PC-3 (cell line): ENCODE data around the gene TLX3. TPM values are rescaled to one million over a fixed set of nuclear protein-coding genes. Genes with fewer than 3 reads are reported as not detected.

Experiments
- ATAC-seq: fragments of 200-7000 bp; cut with Tn5 transposase; 2 replicates; pipeline ENCODE4 v1.9.1; 2020; ENCODE audit warnings: mild to moderate bottlenecking, moderate library complexity
- Bru-seq: library from RNA; stranded (reverse); fragments of 400-500 nt; gene quantifications from one replicate; lab custom pipeline; 2021; lab: Mats Ljungman, UMichigan
- BruChase-seq, 2 experiments: library from RNA; stranded (reverse); fragments of 400-500 nt; gene quantifications; one replicate each; lab custom pipeline; 2021; lab: Mats Ljungman, UMichigan
- BruUV-seq: library from RNA; stranded (reverse); fragments of 400-500 nt; replicated peaks from 2 replicates; lab custom pipeline; 2021; lab: Mats Ljungman, UMichigan
- CTCF ChIA-PET: fragments of 300-600 bp; sonication (Branson Sonifier 250); formaldehyde crosslinking; loops from one replicate; lab custom pipeline; 2022; ENCODE audit warnings: antibody characterized with exemption; lab: Charles Lee
- POLR2A ChIA-PET: fragments of 300-600 bp; sonication (Branson Sonifier 250); formaldehyde crosslinking; loops from one replicate; lab custom pipeline; 2022; ENCODE audit warnings: antibody characterized with exemption; ENCODE audit not compliant: unreplicated experiment; lab: Charles Lee
- DNase-seq: peaks from one replicate; pipeline ENCODE4 v3.0.0-alpha.2; 2015
- H2AFZ ChIP-seq: fragments of 300-600 bp; sonication (generic); 2 replicates; pipeline ENCODE4 v1.6.0; 2016; ENCODE audit warnings: antibody characterized with exemption, low read length
- H3F3A ChIP-seq: fragments of 300-600 bp; sonication (generic); one replicate; pipeline ENCODE4 v1.6.0; 2017; ENCODE audit warnings: antibody characterized with exemption, low read length, control low read depth, mild to moderate bottlenecking; ENCODE audit not compliant: unreplicated experiment
- H3K27ac ChIP-seq: fragments of 300-600 bp; sonication (generic); 2 replicates; pipeline ENCODE4 v1.5.1; 2016; ENCODE audit warnings: mild to moderate bottlenecking, low read length
- H3K27me3 ChIP-seq: fragments of 300-600 bp; sonication (generic); 2 replicates; pipeline ENCODE4 v1.6.1; 2016; ENCODE audit warnings: low read length, mixed read lengths
- H3K36me3 ChIP-seq: fragments of 300-600 bp; sonication (generic); 2 replicates; pipeline ENCODE4 v1.6.1; 2016; ENCODE audit warnings: low read depth, mixed run types, low read length, mixed read lengths
- H3K4me1 ChIP-seq: fragments of 300-600 bp; sonication (generic); 2 replicates; pipeline ENCODE4 v1.5.1; 2016; ENCODE audit warnings: low read length; ENCODE audit not compliant: insufficient read depth
- H3K4me2 ChIP-seq: fragments of 300-600 bp; sonication (generic); 2 replicates; pipeline ENCODE4 v1.6.0; 2016; ENCODE audit warnings: low read length
- H3K4me3 ChIP-seq: fragments of 300-600 bp; sonication (generic); 2 replicates; pipeline ENCODE4 v1.5.1; 2016; ENCODE audit warnings: mild to moderate bottlenecking, low read length, mixed read lengths
- H3K79me2 ChIP-seq: fragments of 300-600 bp; sonication (generic); 2 replicates; pipeline ENCODE4 v1.6.1; 2017; ENCODE audit warnings: low read length, mixed read lengths
- H3K9ac ChIP-seq: fragments of 300-600 bp; sonication (generic); 2 replicates; pipeline ENCODE4 v1.6.0; 2016; ENCODE audit warnings: mild to moderate bottlenecking, low read length
- H3K9me2 ChIP-seq: fragments of 300-600 bp; sonication (generic); replicated peaks from 2 replicates; pipeline ENCODE4 v1.6.1; 2016; ENCODE audit warnings: mixed run types, low read length, mixed read lengths
- H3K9me3 ChIP-seq: fragments of 300-600 bp; sonication (generic); 2 replicates; pipeline ENCODE4 v1.6.1; 2016; ENCODE audit warnings: low read length, mixed read lengths
- H4K20me1 ChIP-seq: fragments of 300-600 bp; sonication (generic); 2 replicates; pipeline ENCODE4 v1.6.1; 2016; ENCODE audit warnings: low read length, mixed read lengths
- EZH2 ChIP-seq: fragments of 300-600 bp; sonication (generic); IDR thresholded peaks from one replicate; pipeline ENCODE4 v1.6.1; 2017; ENCODE audit warnings: antibody characterized with exemption, mild to moderate bottlenecking, low read length; ENCODE audit not compliant: unreplicated experiment
- EZH2phosphoT487 ChIP-seq: fragments of 300-600 bp; sonication (generic); IDR thresholded peaks from 2 replicates; pipeline ENCODE4 v1.6.1; 2018; ENCODE audit warnings: mild to moderate bottlenecking, antibody characterized with exemption, low read length, borderline replicate concordance
- intact Hi-C: fragments of 100-400 bp; cut with micrococcal nuclease; formaldehyde crosslinking; loops from 2 replicates; pipeline ENCODE4 v1.9.0; 2023
- long read RNA-seq: library from polyadenylated mRNA; unstranded; transcript quantifications from one replicate; pipeline ENCODE4 v2.0.0, GENCODE V29; 2021; ENCODE audit not compliant: unreplicated experiment
- total RNA-seq: library from RNA; depleted of rRNA; stranded (reverse); fragments of >200 nt; gene quantifications from 2 replicates; pipeline ENCODE4 v1.2.3, GENCODE V29; 2014; rRNA removed
- TF ChIP-seq, protein P1 (sequence below): fragments of 300-600 bp; sonication (generic); conservative IDR thresholded peaks from 2 replicates; pipeline ENCODE4 v1.5.1; 2017; ENCODE audit warnings: antibody characterized with exemption, low read depth, mild to moderate bottlenecking, low read length

TLX3 gene
- total RNA-seq: not detected in 2 replicates
- percentile 14 among the genes with signal in this experiment for Bru-seq, nascent RNA
- not detected for BruChase-seq, experiment 1, labeled RNA remaining after a 6-hour chase
- BruChase-seq, experiment 2, labeled RNA remaining after a 2-hour chase: percentile 27 among the genes with signal in this experiment
- long read RNA-seq: 0 reads

GRCh38 chr5:171308453-171309275, at the start of gene TLX3:
TSS of gene TLX3 (plus strand) at chr5:171309248. CDS start at chr5:171309366, 118 bp downstream.
- no TSS peak for BruUV-seq
- no peaks in the 10 kb centered on the region for H3K9me3 ChIP-seq
- H3F3A ChIP-seq: no peaks in the 10 kb centered on the region
- peaks cover 7% of the 10 kb centered on the region; the same call in 1 of the 2 replicates for H3K4me1 ChIP-seq
- no peaks in the 10 kb centered on the region for H3K9me2 ChIP-seq
- no peak within 1 kb of the TSS for H3K4me3 ChIP-seq
- no peaks in the 10 kb centered on the region for H3K79me2 ChIP-seq
- H3K9ac ChIP-seq: no peak within 1 kb of the TSS
- H3K27me3 ChIP-seq: peaks cover 25% of the 10 kb centered on the region
- no peak within 1 kb of the TSS for H3K27ac ChIP-seq
- DNase-seq (no peak), ATAC-seq (no peak)
- H4K20me1 ChIP-seq: no peaks in the 10 kb centered on the region
- intact Hi-C loops: no loop called here
- TF ChIP-seq EZH2: no peak
- no peak for TF ChIP-seq EZH2phosphoT487
- TF ChIP-seq, protein P1, sequence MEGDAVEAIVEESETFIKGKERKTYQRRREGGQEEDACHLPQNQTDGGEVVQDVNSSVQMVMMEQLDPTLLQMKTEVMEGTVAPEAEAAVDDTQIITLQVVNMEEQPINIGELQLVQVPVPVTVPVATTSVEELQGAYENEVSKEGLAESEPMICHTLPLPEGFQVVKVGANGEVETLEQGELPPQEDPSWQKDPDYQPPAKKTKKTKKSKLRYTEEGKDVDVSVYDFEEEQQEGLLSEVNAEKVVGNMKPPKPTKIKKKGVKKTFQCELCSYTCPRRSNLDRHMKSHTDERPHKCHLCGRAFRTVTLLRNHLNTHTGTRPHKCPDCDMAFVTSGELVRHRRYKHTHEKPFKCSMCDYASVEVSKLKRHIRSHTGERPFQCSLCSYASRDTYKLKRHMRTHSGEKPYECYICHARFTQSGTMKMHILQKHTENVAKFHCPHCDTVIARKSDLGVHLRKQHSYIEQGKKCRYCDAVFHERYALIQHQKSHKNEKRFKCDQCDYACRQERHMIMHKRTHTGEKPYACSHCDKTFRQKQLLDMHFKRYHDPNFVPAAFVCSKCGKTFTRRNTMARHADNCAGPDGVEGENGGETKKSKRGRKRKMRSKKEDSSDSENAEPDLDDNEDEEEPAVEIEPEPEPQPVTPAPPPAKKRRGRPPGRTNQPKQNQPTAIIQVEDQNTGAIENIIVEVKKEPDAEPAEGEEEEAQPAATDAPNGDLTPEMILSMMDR: no peak
- H3K4me2 ChIP-seq: no peak within 1 kb of the TSS
- H2AFZ ChIP-seq: no peak within 1 kb of the TSS
- H3K36me3 ChIP-seq: no peaks in the 10 kb centered on the region
- ChIA-PET POLR2A (no interaction called here), CTCF (no interaction called here)

- BruUV-seq: no TSS peak
- DNase-seq: no peak
- Histone ChIP-seq H3K9me2 (no peaks in the 10 kb centered on the region), H3K79me2 (no peaks in the 10 kb centered on the region), H3K4me3 (no peak overlapping the region), H3K36me3 (no peaks in the 10 kb centered on the region), H3K9me3 (no peaks in the 10 kb centered on the region), H3K27me3 (no peaks in the 10 kb centered on the region), H3F3A (no peaks in the 10 kb centered on the region), H2AFZ (no peak overlapping the region), H3K27ac (no peak overlapping the region), H3K4me1 (no peaks in the 10 kb centered on the region), H3K4me2 (no peak overlapping the region), H3K9ac (no peak overlapping the region), H4K20me1 (no peaks in the 10 kb centered on the region)
- intact Hi-C loops: no loop called here
- ChIA-PET POLR2A (no interaction called here), CTCF (no interaction called here)
- TF ChIP-seq, protein P1: no peak
- TF ChIP-seq EZH2 (no peak), EZH2phosphoT487 (no peak)
- ATAC-seq: no peak
These were observed 47.7 kb upstream of the TLX3 start for GRCh38 chr5:171261361-171261760.

- H3K4me2 ChIP-seq: no peak overlapping the region
- H3K9ac ChIP-seq: no peak overlapping the region
- H3K9me2 ChIP-seq: no peaks in the 10 kb centered on the region
- no peaks in the 10 kb centered on the region for H3K4me1 ChIP-seq
- no peaks in the 10 kb centered on the region for H3K79me2 ChIP-seq
- TF ChIP-seq EZH2phosphoT487 (no peak), EZH2 (no peak)
- TF ChIP-seq, protein P1: no peak
- H3K27ac ChIP-seq: no peak overlapping the region
- BruUV-seq: no TSS peak
- H3F3A ChIP-seq: no peaks in the 10 kb centered on the region
- POLR2A ChIA-PET: no interaction called here
- no peaks in the 10 kb centered on the region for H3K27me3 ChIP-seq
- no peak for DNase-seq
- intact Hi-C loops: no loop called here
- H3K4me3 ChIP-seq: no peak overlapping the region
- H3K9me3 ChIP-seq: no peaks in the 10 kb centered on the region
- H4K20me1 ChIP-seq: no peaks in the 10 kb centered on the region
- CTCF ChIA-PET: no interaction called here
- H3K36me3 ChIP-seq: no peaks in the 10 kb centered on the region
- ATAC-seq: no peak
- H2AFZ ChIP-seq: no peak overlapping the region
These were observed 47.1 kb upstream of the TLX3 start for GRCh38 chr5:171261904-171262303.
